GM12874 (cell line): ENCODE measurements around the gene NUP107.

Source experiments
- CTCF ChIP-seq: IDR thresholded peaks from 2 replicates; pipeline ENCODE4 v1.5.1; 2011; ENCODE audit warnings: low read depth, mild to moderate bottlenecking, control low read depth, low read length, moderate library complexity; ENCODE audit not compliant: insufficient read depth

NUP107 gene

GRCh38 chr12:68785823-68786222 is 99.0 kb downstream of the NUP107 start:
- no peak for TF ChIP-seq CTCF

GRCh38 chr12:68786929-68787328 is 100.2 kb downstream of the NUP107 start:
- TF ChIP-seq CTCF = no peak

GRCh38 chr12:68788554-68789143 is 101.9 kb downstream of the NUP107 start:
- no peak for TF ChIP-seq CTCF

GRCh38 chr12:68789144-68789878 is 102.5 kb downstream of the NUP107 start:
- TF ChIP-seq CTCF = no peak

GRCh38 chr12:68790081-68790951 is 103.5 kb downstream of the NUP107 start:
- no peak for TF ChIP-seq CTCF

GRCh38 chr12:68790952-68791234 is 104.1 kb downstream of the NUP107 start:
- TF ChIP-seq CTCF = no peak

GRCh38 chr12:68791897-68792481 is 105.2 kb downstream of the NUP107 start:
- no peak for TF ChIP-seq CTCF
